Subcutaneous adipose tissue (tissue), 4 donors: Measurements from ENCODE around the gene GPR143. TPM values are rescaled to one million over a fixed set of nuclear protein-coding genes. Genes with fewer than 3 reads are reported as not detected.

Experiments
- total RNA-seq, 4 donors: library from RNA; depleted of rRNA; stranded (reverse); fragments of >200 nt; gene quantifications; one replicate each; pipeline ENCODE4 v1.1.0, GENCODE V29; 2016
- TF ChIP-seq, protein P1 (sequence below): fragments of 450-650 bp; IDR thresholded peaks from one replicate; pipeline ENCODE4 v1.5.1; 2016; ENCODE audit warnings: low read depth, mild to moderate bottlenecking, control low read depth, antibody characterized with exemption, moderate library complexity

Gene GPR143
- total RNA-seq, 4 donors from 2014 or later, result not detected

DNA sequence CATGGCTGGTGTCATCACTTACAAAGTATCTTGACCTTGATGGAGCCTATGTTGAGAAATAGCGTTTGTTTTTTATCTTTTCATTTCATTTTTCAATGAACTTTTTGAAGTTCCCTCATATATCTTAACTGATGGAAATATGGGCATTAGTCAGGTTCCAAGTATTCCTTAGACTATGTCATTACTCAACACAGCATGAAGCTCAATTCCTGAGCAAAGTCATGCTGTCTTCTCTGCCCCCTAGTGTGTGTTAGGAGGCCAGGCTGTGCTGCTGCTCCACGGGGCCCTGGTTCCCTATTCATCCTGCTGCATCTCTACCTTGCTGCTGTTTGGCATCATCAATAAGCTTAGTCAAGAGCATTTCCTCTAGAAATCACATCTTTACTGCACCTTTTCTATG lies 40.9 kb downstream of the GPR143 start:
- TF ChIP-seq, protein P1, sequence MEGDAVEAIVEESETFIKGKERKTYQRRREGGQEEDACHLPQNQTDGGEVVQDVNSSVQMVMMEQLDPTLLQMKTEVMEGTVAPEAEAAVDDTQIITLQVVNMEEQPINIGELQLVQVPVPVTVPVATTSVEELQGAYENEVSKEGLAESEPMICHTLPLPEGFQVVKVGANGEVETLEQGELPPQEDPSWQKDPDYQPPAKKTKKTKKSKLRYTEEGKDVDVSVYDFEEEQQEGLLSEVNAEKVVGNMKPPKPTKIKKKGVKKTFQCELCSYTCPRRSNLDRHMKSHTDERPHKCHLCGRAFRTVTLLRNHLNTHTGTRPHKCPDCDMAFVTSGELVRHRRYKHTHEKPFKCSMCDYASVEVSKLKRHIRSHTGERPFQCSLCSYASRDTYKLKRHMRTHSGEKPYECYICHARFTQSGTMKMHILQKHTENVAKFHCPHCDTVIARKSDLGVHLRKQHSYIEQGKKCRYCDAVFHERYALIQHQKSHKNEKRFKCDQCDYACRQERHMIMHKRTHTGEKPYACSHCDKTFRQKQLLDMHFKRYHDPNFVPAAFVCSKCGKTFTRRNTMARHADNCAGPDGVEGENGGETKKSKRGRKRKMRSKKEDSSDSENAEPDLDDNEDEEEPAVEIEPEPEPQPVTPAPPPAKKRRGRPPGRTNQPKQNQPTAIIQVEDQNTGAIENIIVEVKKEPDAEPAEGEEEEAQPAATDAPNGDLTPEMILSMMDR, result no peak

DNA sequence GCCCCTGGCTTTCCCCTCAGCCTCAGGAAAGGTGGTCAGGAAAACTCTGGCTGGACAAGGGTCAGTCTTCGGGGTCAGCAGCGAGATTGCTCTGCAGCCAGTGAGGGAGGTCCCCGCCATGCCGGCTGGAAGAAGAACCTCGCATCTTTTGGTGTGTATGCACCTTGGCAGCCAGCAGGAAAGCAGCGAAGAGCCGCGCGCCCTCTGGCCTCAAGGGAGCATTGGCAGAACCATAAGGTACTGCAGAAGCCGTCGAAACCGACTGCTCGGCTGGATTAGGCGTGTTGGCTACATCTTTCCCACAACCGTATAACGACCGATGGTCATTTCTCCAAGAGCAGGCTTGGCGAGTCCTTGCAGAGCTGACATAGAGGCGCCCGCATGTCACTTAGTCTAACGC lies 48.3 kb downstream of the GPR143 start:
- TF ChIP-seq, protein P1, result no peak

DNA sequence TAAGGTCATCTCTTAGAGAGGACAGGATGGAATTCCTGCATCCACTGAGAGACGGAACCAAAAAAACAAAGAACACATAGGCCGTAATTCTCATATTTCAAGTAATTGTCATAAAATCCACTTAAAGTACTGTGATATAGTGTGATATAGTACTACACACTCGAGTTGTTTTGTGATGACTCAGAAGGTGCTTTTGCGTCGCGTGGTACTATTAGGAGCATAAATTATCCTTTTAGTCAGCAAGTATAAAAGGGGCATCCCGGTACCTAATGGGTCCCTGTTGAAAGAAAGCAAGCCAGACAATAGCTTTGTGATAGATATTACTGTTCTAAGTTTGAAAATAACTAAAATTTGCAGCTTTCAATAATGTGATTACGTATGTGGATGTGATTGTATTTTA lies 55.3 kb downstream of the GPR143 start:
- TF ChIP-seq, protein P1, result no peak

DNA sequence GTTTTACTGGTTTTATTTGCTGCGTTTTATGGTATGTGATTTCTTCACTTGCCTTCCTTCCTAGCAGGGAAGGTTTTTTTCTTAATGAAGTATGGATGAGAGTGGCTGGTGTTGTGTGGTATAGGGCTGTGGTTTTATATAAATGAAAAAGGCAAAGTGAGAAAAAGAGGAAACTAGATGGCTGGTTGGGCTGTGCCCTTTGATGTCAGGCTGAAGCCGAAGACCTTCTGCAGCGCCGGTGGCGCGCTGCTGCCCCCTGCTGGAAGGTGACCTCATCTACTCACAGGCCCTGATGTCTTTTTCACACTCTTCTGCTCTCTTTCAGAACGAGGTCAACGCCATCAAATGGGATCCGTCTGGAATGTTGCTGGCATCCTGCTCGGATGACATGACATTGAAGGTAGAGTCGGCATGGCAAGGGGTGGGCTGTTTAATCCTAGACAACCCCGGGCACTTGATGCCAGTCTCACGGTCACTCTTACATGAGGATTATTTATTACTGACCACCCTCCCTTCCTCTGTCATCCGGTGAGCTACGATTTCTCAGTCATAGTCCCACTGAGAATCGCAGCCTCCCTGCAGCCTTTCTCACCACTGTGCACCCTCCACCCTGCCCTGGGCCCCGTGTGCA lies 56.6 kb downstream of the GPR143 start:
- TF ChIP-seq, protein P1, result no peak

DNA sequence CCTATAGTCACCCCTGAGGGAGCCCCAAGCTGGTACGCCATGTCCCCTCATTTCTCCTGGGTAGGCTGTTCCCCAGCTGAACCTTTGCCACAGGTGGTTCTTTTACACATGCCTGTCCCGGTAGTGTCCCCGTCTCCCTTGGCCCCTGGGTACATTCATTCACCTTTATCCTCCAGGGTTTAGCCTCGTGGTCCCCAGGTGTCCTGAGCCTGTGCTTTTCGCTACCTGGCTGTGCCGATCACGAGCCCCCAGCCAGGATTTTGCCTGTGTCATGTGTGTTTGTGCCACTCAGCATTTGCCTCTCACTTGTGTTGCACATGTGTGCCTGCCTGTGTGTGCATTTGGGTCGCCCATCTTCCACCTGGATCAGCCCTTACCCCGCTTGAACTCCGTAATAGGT lies 57.6 kb downstream of the GPR143 start:
- TF ChIP-seq, protein P1, result no peak

DNA sequence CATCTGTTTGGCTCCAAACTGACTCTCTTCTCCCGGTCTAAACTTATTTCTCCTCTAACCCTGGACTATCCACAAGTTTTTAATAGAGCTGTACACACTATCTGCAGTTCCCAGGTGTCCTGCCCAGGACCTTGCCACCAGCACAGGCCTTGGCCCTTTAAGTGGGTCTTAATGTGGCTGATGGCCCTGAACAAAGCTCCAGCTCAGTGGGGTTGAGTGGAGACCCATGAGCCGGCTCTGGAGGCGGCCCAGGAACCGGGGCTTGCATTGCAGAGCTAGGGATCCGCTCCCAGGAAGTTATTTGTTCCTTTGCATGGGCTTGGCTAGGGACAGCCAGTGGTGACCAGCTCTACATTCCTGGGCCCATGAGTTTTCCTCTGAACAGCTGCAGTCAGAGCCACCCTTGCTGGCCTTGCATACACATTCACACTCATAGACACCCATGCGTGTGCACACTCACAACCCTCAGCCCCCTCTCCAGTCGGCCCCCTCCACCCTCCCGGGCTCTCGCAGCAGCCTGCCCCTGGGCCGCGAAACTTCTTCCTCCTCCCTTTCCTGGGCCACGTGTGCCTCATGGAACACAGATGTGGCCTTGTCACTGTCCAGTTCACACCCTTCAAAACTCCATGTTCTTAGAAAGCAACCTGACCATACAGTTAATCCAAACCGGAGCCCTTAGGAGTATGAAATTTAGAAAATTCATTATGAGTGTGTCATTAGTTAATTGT lies 58.2 kb downstream of the GPR143 start:
- TF ChIP-seq, protein P1, result no peak

DNA sequence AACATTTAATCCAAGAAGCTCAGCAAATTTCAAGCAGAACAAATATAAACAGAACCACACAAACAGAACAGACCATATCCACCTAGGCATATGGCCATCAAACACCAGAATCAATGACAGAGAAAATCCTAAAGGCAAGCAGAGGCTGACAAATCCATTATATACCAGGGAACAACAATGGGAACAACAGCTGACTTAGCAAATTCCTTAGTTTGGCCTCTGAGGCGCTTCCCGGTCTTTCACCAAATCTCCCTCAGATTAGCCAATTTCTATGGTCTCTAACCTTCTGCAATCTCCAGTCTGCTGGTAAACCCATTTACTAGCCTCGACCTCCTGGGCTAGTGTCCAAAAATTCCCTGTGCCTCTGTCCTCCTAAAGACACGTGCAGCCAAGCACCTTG lies 59.2 kb downstream of the GPR143 start:
- TF ChIP-seq, protein P1, result no peak
